HEK293 (cell line): ENCODE results near the gene KCNQ2.

ENCODE experiments used
- CTCF ChIA-PET: fragments of 350-600 bp; formaldehyde crosslinking; extraction: SDS; loops from one replicate; lab custom pipeline; 2021; ENCODE audit warnings: antibody characterized with exemption; lab: Yijun Ruan, JAX
- POLR2A ChIA-PET: fragments of 300-600 bp; formaldehyde crosslinking; extraction: SDS; loops from one replicate; lab custom pipeline; 2020; ENCODE audit warnings: antibody characterized with exemption, inconsistent platforms; lab: Yijun Ruan, JAX
- H3K27ac ChIP-seq: fragments of 200-500 bp; sonication (Bioruptor generic); 2 replicates; pipeline ENCODE4 v1.5.1; 2014; ENCODE audit warnings: low read depth, low read length, control low read depth, inconsistent platforms; ENCODE audit errors: extremely low read depth
- H3K36me3 ChIP-seq, 2 experiments: fragments of 200-500 bp in 1 of 2; sonication (Bioruptor generic) in 1 of 2; 1 replicate in 1 of 2; 2 replicates in 1 of 2; pipeline ENCODE4 v1.5.1; 2014 to 2017; ENCODE audit warnings: inconsistent platforms in 2 of 2, low read length in 2 of 2; ENCODE audit not compliant: control insufficient read depth in 2 of 2, insufficient read depth in 1 of 2
- H3K4me1 ChIP-seq: fragments of 200-500 bp; sonication (Bioruptor generic); 2 replicates; pipeline ENCODE4 v1.5.1; 2014; ENCODE audit warnings: mild to moderate bottlenecking, low read length, inconsistent platforms; ENCODE audit not compliant: control insufficient read depth, insufficient read depth
- H3K4me3 ChIP-seq: 2 replicates; pipeline ENCODE4 v1.5.1; 2011; ENCODE audit warnings: low read depth, mild to moderate bottlenecking, control low read depth, low read length, moderate library complexity
- H3K9me3 ChIP-seq: fragments of 200-500 bp; sonication (Bioruptor generic); 2 replicates; pipeline ENCODE4 v1.5.1; 2014; ENCODE audit warnings: low read depth, low read length, inconsistent platforms; ENCODE audit not compliant: control insufficient read depth, insufficient read depth
- AEBP2 ChIP-seq: fragments of 450-650 bp; formaldehyde crosslinking; IDR thresholded peaks from 2 replicates; pipeline ENCODE4 v1.5.1; 2016; ENCODE audit warnings: missing biosample characterization, missing genetic modification characterization, borderline replicate concordance
- GLIS1 ChIP-seq: fragments of 450-650 bp; formaldehyde crosslinking; IDR thresholded peaks from 2 replicates; pipeline ENCODE4 v1.5.1; 2016; ENCODE audit warnings: missing biosample characterization, missing genetic modification characterization
- IKZF3 ChIP-seq: fragments of 450-650 bp; IDR thresholded peaks from 2 replicates; pipeline ENCODE4 v1.5.0; 2018; ENCODE audit warnings: missing biosample characterization, mild to moderate bottlenecking, missing genetic modification characterization, moderate library complexity
- KLF16 ChIP-seq: fragments of 450-650 bp; formaldehyde crosslinking; IDR thresholded peaks from 2 replicates; pipeline ENCODE4 v1.5.1; 2017; ENCODE audit warnings: missing biosample characterization, missing genetic modification characterization
- KLF17 ChIP-seq: fragments of 450-650 bp; formaldehyde crosslinking; IDR thresholded peaks from 2 replicates; pipeline ENCODE4 v1.5.1; 2016; ENCODE audit warnings: missing biosample characterization, missing genetic modification characterization
- MYNN ChIP-seq: fragments of 450-650 bp; formaldehyde crosslinking; IDR thresholded peaks from 2 replicates; pipeline ENCODE4 v1.5.1; 2016; ENCODE audit warnings: missing biosample characterization, missing genetic modification characterization, borderline replicate concordance
- MZF1 ChIP-seq: fragments of 450-650 bp; formaldehyde crosslinking; IDR thresholded peaks from 2 replicates; pipeline ENCODE4 v1.5.1; 2017; ENCODE audit warnings: missing biosample characterization, missing genetic modification characterization, borderline replicate concordance
- PRDM1 ChIP-seq: fragments of 450-650 bp; formaldehyde crosslinking; IDR thresholded peaks from 2 replicates; pipeline ENCODE4; 2016; ENCODE audit warnings: missing biosample characterization, missing genetic modification characterization
- SCRT2 ChIP-seq: fragments of 450-650 bp; formaldehyde crosslinking; IDR thresholded peaks from 2 replicates; pipeline ENCODE4 v1.5.1; 2016; ENCODE audit warnings: missing biosample characterization, missing genetic modification characterization
- SETDB1 ChIP-seq: IDR thresholded peaks from one replicate; pipeline ENCODE4 v1.6.1; 2017; ENCODE audit warnings: mild to moderate bottlenecking, low read length, moderate library complexity, mixed read lengths; ENCODE audit not compliant: insufficient read length
- ZBTB17 ChIP-seq: fragments of 450-650 bp; formaldehyde crosslinking; IDR thresholded peaks from 2 replicates; pipeline ENCODE4 v1.5.1; 2016; ENCODE audit warnings: missing biosample characterization, missing genetic modification characterization
- ZBTB20 ChIP-seq: fragments of 450-650 bp; formaldehyde crosslinking; IDR thresholded peaks from 2 replicates; pipeline ENCODE4 v1.5.1; 2016; ENCODE audit warnings: missing biosample characterization, missing genetic modification characterization
- ZNF133 ChIP-seq: fragments of 450-650 bp; formaldehyde crosslinking; IDR thresholded peaks from 2 replicates; pipeline ENCODE4 v1.5.1; 2016; ENCODE audit warnings: missing biosample characterization, missing genetic modification characterization
- ZNF155 ChIP-seq: fragments of 450-650 bp; formaldehyde crosslinking; IDR thresholded peaks from 2 replicates; pipeline ENCODE4 v1.5.1; 2016; ENCODE audit warnings: missing biosample characterization, missing genetic modification characterization
- ZNF16 ChIP-seq: fragments of 450-650 bp; formaldehyde crosslinking; IDR thresholded peaks from 2 replicates; pipeline ENCODE4 v1.5.1; 2016; ENCODE audit warnings: low read depth, missing biosample characterization, missing genetic modification characterization
- ZNF169 ChIP-seq: fragments of 450-650 bp; formaldehyde crosslinking; IDR thresholded peaks from 2 replicates; pipeline ENCODE4 v1.5.1; 2016; ENCODE audit warnings: missing biosample characterization, missing genetic modification characterization
- ZNF221 ChIP-seq: fragments of 450-650 bp; formaldehyde crosslinking; IDR thresholded peaks from 2 replicates; pipeline ENCODE4 v1.5.1; 2017; ENCODE audit warnings: missing biosample characterization, missing genetic modification characterization, borderline replicate concordance
- ZNF239 ChIP-seq: fragments of 450-650 bp; formaldehyde crosslinking; IDR thresholded peaks from 2 replicates; pipeline ENCODE4 v1.5.1; 2016; ENCODE audit warnings: missing biosample characterization, missing genetic modification characterization
- ZNF280D ChIP-seq: fragments of 450-650 bp; formaldehyde crosslinking; IDR thresholded peaks from 2 replicates; pipeline ENCODE4 v1.5.1; 2016; ENCODE audit warnings: missing biosample characterization, missing genetic modification characterization
- ZNF354C ChIP-seq: fragments of 450-650 bp; formaldehyde crosslinking; IDR thresholded peaks from 2 replicates; pipeline ENCODE4 v1.5.1; 2016; ENCODE audit warnings: missing biosample characterization, missing genetic modification characterization, low read depth, borderline replicate concordance
- ZNF394 ChIP-seq: fragments of 450-650 bp; formaldehyde crosslinking; IDR thresholded peaks from 2 replicates; pipeline ENCODE4 v1.5.1; 2016; ENCODE audit warnings: missing biosample characterization, missing genetic modification characterization, mild to moderate bottlenecking, moderate library complexity, borderline replicate concordance
- ZNF473 ChIP-seq: fragments of 450-650 bp; formaldehyde crosslinking; IDR thresholded peaks from 2 replicates; pipeline ENCODE4 v1.5.1; 2017; ENCODE audit warnings: missing biosample characterization, missing genetic modification characterization
- ZNF501 ChIP-seq: fragments of 450-650 bp; formaldehyde crosslinking; IDR thresholded peaks from 2 replicates; pipeline ENCODE4 v1.5.1; 2016; ENCODE audit warnings: missing biosample characterization, missing genetic modification characterization
- ZNF548 ChIP-seq: fragments of 450-650 bp; formaldehyde crosslinking; IDR thresholded peaks from 2 replicates; pipeline ENCODE4 v1.5.1; 2016; ENCODE audit warnings: missing biosample characterization, missing genetic modification characterization
- ZNF558 ChIP-seq: fragments of 450-650 bp; formaldehyde crosslinking; IDR thresholded peaks from 2 replicates; pipeline ENCODE4 v1.5.1; 2016; ENCODE audit warnings: missing biosample characterization, missing genetic modification characterization
- ZNF658 ChIP-seq: fragments of 450-650 bp; formaldehyde crosslinking; IDR thresholded peaks from 2 replicates; pipeline ENCODE4; 2016; ENCODE audit warnings: missing biosample characterization, missing genetic modification characterization
- ZSCAN18 ChIP-seq: fragments of 450-650 bp; formaldehyde crosslinking; IDR thresholded peaks from 2 replicates; pipeline ENCODE4 v1.5.1; 2016; ENCODE audit warnings: missing biosample characterization, missing genetic modification characterization
- TF ChIP-seq, protein P1 (sequence below): fragments of 450-650 bp; formaldehyde crosslinking; IDR thresholded peaks from 2 replicates; pipeline ENCODE4 v1.5.1; 2016; ENCODE audit warnings: missing biosample characterization, missing genetic modification characterization

Gene KCNQ2

DNA sequence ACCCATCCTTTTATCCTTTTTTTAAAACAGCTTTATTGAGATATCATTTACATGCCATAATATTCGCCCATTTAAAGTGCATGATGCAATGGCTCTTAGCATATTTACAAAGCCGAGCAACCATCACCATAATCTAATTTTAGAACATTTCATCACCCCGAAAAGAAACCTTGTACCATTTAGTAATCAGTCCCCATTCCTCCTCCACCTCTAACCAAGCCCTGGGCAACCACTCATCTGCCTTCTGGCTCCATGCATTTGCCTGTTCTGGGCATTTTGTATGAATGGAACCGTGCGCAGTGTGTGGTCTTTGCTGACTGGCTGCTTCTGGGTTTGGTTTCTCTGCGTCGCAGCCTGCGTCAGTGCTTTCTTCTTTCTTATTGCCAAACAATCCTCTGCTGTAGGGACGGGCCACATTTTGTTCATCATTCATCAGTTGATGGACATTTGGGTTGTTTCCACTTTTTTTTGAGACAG is 36.7 kb upstream of the KCNQ2 start (continued):
- TF ChIP-seq ZSCAN18 (tag by site-specific recombination) (0 out of 2 replicates have a peak, but pooled peaks have one; percentile 0), ZNF473 (no peak), GLIS1 (tag by site-specific recombination) (no peak), KLF16 (tag by site-specific recombination) (0 out of 2 replicates have a peak, but pooled peaks have one; percentile 18), ZBTB20 (tag by site-specific recombination) (no peak), ZNF548 (tag by site-specific recombination) (no peak), SETDB1 (no peak), ZNF239 (no peak), ZNF354C (tag by site-specific recombination) (no peak)
- TF ChIP-seq, protein P1, sequence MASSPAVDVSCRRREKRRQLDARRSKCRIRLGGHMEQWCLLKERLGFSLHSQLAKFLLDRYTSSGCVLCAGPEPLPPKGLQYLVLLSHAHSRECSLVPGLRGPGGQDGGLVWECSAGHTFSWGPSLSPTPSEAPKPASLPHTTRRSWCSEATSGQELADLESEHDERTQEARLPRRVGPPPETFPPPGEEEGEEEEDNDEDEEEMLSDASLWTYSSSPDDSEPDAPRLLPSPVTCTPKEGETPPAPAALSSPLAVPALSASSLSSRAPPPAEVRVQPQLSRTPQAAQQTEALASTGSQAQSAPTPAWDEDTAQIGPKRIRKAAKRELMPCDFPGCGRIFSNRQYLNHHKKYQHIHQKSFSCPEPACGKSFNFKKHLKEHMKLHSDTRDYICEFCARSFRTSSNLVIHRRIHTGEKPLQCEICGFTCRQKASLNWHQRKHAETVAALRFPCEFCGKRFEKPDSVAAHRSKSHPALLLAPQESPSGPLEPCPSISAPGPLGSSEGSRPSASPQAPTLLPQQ (tag by site-specific recombination): peak; percentile 55; the same call in 1 of the 2 replicates

DNA sequence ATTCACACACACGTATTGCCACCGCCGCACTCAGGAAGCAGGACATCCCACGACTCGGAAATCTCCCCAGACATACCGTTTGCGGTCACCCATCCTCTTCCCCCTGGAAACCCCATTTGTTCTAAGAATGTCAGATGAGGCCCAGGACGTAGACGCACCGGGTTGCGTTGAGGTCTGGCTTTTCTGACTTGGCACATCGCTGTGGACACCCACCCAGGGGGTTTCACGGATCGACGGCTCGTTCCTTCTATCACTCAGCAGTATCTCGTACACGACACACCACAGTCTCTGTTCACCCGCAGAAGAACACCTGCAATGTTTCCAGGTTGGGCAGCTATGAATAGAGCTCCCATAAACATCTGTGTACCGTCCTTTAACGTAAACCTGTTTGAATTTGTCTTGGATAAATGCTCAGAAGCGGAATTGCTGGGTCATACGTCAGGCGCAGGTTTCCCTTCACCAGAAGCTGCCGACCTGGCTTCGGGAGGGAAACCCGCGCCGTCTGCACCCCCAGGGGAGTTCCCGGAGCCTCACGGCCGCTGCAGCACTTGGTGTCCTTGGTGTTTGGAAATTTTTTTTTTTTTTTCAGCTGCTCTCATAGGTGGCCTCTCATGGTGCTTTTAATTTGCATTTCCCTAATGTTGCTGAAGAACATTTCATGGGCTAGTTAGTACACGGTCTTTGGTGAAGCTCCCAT is 35.8 kb upstream of the KCNQ2 start:
- TF ChIP-seq AEBP2 (tag by site-specific recombination): no peak
- no peak for TF ChIP-seq ZNF501
- no peak for TF ChIP-seq ZNF280D
- TF ChIP-seq SCRT2 (tag by site-specific recombination): no peak
- no peak for TF ChIP-seq ZNF221 (tag by site-specific recombination)
- no peak for TF ChIP-seq ZNF658 (tag by site-specific recombination)
- TF ChIP-seq ZNF169 (tag by site-specific recombination): no peak
- TF ChIP-seq ZBTB17 (tag by site-specific recombination): no peak
- no peak for TF ChIP-seq ZNF394 (tag by site-specific recombination)
- no peak for TF ChIP-seq MZF1 (tag by site-specific recombination)
- TF ChIP-seq ZNF16 (tag by site-specific recombination): no peak
- TF ChIP-seq PRDM1 (tag by site-specific recombination): no peak
- no peak for TF ChIP-seq ZNF155
- no peak for TF ChIP-seq MYNN (tag by site-specific recombination)
- TF ChIP-seq IKZF3 (tag by site-specific recombination): no peak
- TF ChIP-seq KLF16 (tag by site-specific recombination): no peak
- no peak for TF ChIP-seq KLF17 (tag by site-specific recombination)
- TF ChIP-seq ZNF558 (tag by site-specific recombination): no peak
- no peak for TF ChIP-seq ZNF133 (tag by site-specific recombination)
- Histone ChIP-seq H3K4me1 (no peaks in the 10 kb centered on the region), H3K27ac (no peak overlapping the region), H3K9me3 (no peaks in the 10 kb centered on the region), H3K4me3 (no peak overlapping the region), H3K36me3 (no peaks in the 10 kb centered on the region)
- POLR2A ChIA-PET: interaction anchor here (0.7 kb wide), 1 partner anchor 21 kb away, joined by 3 read pairs; no protein-coding TSS in a partner anchor
- CTCF ChIA-PET: interaction anchor here (0.6 to 0.8 kb wide), 3 partner anchors 11 to 326 kb away, joined by 3 to 6 read pairs (median 6); no protein-coding TSS in a partner anchor
